ENCODE results near the gene CCDC81.
"Not testable (repeated sequence)": the region's sequence is repeated elsewhere in the genome, so short reads cannot be mapped to it uniquely, and the experiment has no call there.

Gene CCDC81

DNA sequence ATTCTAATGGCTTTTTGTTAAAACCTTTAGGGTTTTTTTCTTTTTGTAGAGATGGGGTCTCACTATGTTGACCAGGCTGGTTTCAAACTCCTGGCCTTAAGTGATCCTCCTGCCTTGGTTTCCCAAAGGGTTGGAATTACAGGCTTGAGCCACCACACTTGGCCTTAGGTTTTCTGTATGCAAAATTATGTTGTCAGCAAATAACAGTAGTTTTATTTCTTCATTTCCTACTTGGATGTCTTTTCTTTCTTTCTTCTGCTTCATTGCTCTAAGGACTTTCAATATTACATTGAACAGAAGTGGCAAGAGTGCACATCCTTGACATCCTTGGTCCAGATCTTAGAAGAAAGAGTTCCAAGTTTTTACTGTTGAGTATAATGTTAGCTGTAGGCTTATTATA lies 52.8 kb downstream of the CCDC81 start:
- Histone ChIP-seq H3K9me2 (replicated peaks; ENCODE audit: control insufficient read depth, low read length) (no peaks in the 10 kb centered on the region), H3F3A (ENCODE audit: control insufficient read depth, insufficient read depth) (no peaks in the 10 kb centered on the region), H3K4me1 (ENCODE audit: control insufficient read depth, low read length) (no peaks in the 10 kb centered on the region), H3K36me3 (ENCODE audit: control insufficient read depth, low read length) (no peaks in the 10 kb centered on the region), H3K79me2 (ENCODE audit: control insufficient read depth, low read length) (no peaks in the 10 kb centered on the region), H3K27me3 (ENCODE audit: control insufficient read depth, low read length) (0 out of 2 replicates have a peak, but pooled peaks cover 5% of the 10 kb centered on the region), H3K27ac (ENCODE audit: low read depth, low read length) (no peak overlapping the region), H3K4me2 (ENCODE audit: low read length) (no peak overlapping the region), H3K4me3 (ENCODE audit: low read length) (no peak overlapping the region), H3K9me3 (ENCODE audit: control insufficient read depth, insufficient read depth, low read length) (no peaks in the 10 kb centered on the region), H4K20me1 (ENCODE audit: control insufficient read depth, insufficient read depth, low read depth, low read length) (no peaks in the 10 kb centered on the region)
- TF ChIP-seq, protein P1, sequence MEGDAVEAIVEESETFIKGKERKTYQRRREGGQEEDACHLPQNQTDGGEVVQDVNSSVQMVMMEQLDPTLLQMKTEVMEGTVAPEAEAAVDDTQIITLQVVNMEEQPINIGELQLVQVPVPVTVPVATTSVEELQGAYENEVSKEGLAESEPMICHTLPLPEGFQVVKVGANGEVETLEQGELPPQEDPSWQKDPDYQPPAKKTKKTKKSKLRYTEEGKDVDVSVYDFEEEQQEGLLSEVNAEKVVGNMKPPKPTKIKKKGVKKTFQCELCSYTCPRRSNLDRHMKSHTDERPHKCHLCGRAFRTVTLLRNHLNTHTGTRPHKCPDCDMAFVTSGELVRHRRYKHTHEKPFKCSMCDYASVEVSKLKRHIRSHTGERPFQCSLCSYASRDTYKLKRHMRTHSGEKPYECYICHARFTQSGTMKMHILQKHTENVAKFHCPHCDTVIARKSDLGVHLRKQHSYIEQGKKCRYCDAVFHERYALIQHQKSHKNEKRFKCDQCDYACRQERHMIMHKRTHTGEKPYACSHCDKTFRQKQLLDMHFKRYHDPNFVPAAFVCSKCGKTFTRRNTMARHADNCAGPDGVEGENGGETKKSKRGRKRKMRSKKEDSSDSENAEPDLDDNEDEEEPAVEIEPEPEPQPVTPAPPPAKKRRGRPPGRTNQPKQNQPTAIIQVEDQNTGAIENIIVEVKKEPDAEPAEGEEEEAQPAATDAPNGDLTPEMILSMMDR (IDR thresholded peaks at IDR 0.05; ENCODE audit: low read depth, low read length, poor library complexity, severe bottlenecking) = no peak
- no peak for TF ChIP-seq EZH2phosphoT487 (IDR thresholded peaks at IDR 0.05; ENCODE audit: borderline replicate concordance, low read length)

DNA sequence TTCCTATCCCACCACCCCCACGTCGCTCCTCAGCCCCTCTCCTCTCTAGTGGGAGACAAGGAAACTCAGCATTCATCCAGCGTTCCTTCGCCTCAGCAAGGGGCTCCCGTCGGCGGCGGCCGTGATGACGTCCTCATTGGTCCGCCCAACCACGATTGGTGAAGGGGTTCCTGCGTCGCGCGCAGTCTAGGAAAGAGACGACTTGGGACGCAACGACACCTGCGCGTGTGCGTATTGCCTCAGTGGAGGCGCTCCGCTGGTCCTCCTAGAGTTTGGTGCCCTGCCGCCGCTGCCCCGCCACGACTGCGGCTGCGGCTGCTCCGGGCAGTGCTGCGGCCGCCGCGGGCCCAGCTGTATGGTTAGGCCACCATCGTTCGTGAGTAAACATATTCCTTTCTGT lies 56.6 kb downstream of the CCDC81 start:
- Histone ChIP-seq H3K4me2 (ENCODE audit: low read length) (no peak overlapping the region), H3K36me3 (ENCODE audit: control insufficient read depth, low read length) (no peaks in the 10 kb centered on the region)
- TF ChIP-seq, protein P1 (IDR thresholded peaks at IDR 0.05; ENCODE audit: low read depth, low read length, poor library complexity, severe bottlenecking) = no peak
- TF ChIP-seq EZH2phosphoT487 (IDR thresholded peaks at IDR 0.05; ENCODE audit: borderline replicate concordance, low read length) = no peak

DNA sequence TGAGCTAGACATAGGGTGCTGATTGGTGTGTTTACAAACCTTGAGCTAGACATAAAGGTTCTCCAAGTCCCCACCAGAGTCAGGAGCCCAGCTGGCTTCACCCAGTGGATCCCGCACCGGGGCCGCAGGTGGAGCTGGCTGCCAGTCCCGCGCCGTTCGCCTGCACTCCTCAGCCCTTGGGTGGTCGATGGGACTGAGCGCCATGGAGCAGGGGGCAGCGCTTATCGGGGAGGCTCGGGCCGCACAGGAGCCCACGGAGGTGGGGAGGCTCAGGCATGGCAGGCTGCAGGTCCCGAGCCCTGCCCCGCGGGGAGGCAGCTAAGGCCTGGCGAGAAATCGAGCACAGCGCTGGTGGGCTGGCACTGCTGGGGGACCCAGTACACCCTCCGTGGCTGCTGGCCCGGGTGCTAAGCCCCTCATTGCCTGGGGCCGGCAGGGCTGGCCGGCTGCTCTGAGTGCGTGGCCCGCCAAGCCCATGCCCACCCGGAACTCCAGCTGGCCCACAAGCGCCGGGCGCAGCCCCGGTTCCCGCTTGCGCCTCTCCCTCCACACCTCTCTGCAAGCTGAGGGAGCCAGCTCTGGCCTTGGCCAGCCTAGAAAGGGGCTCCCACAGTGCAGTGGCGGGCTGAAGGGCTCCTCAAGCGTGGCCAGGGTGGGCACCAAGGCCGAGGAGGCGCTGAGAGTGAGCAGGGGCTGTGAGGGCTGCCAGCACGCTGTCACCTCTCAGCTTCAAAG lies 58.8 kb downstream of the CCDC81 start:
- H3K79me2 ChIP-seq (ENCODE audit: control insufficient read depth, low read length) = not testable (repeated sequence)

More for the DNA sequence above, 56.6 kb downstream of the CCDC81 start:
- H3K4me1 ChIP-seq (ENCODE audit: control insufficient read depth, low read length) = no peaks in the 10 kb centered on the region
- H4K20me1 ChIP-seq (ENCODE audit: control insufficient read depth, insufficient read depth, low read depth, low read length) = no peaks in the 10 kb centered on the region
- no peaks in the 10 kb centered on the region for H3K79me2 ChIP-seq (ENCODE audit: control insufficient read depth, low read length)
- H3K27me3 ChIP-seq (ENCODE audit: control insufficient read depth, low read length) = 0 out of 2 replicates have a peak, but pooled peaks cover 5% of the 10 kb centered on the region
- no peak overlapping the region for H3K27ac ChIP-seq (ENCODE audit: low read depth, low read length)
- H3F3A ChIP-seq (ENCODE audit: control insufficient read depth, insufficient read depth) = no peaks in the 10 kb centered on the region
- H3K9me2 ChIP-seq (replicated peaks; ENCODE audit: control insufficient read depth, low read length) = no peaks in the 10 kb centered on the region
- H3K4me3 ChIP-seq (ENCODE audit: low read length) = no peak overlapping the region
- H3K9me3 ChIP-seq (ENCODE audit: control insufficient read depth, insufficient read depth, low read length) = no peaks in the 10 kb centered on the region

DNA sequence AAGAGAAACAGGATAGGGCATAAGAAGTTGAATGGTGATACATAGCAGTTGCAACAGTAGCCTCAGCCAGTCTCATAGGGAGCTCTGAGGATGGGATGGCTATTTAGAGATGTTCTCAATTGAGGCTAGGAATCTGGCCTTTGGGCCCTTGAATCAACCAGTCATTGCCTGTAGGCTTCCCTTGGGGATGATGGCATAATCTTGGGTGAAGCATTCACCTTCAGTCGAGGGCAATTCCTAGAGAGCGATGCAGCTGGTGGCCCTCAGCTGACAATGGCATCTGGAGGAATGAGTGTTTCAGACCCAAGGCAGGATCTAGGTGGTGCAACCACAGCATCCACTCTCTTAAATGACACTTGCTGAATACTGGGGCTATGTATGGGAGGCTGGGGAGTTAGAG lies 61.0 kb downstream of the CCDC81 start:
- Histone ChIP-seq H3K27me3 (ENCODE audit: control insufficient read depth, low read length) (0 out of 2 replicates have a peak, but pooled peaks cover 3% of the 10 kb centered on the region), H3K27ac (ENCODE audit: low read depth, low read length) (no peak overlapping the region), H3K9me3 (ENCODE audit: control insufficient read depth, insufficient read depth, low read length) (no peaks in the 10 kb centered on the region), H3K4me2 (ENCODE audit: low read length) (no peak overlapping the region), H3K79me2 (ENCODE audit: control insufficient read depth, low read length) (no peaks in the 10 kb centered on the region), H3K9me2 (replicated peaks; ENCODE audit: control insufficient read depth, low read length) (no peaks in the 10 kb centered on the region), H3F3A (ENCODE audit: control insufficient read depth, insufficient read depth) (no peaks in the 10 kb centered on the region), H3K4me1 (ENCODE audit: control insufficient read depth, low read length) (no peaks in the 10 kb centered on the region), H4K20me1 (ENCODE audit: control insufficient read depth, insufficient read depth, low read depth, low read length) (no peaks in the 10 kb centered on the region), H3K4me3 (ENCODE audit: low read length) (no peak overlapping the region), H3K36me3 (ENCODE audit: control insufficient read depth, low read length) (no peaks in the 10 kb centered on the region)
- TF ChIP-seq EZH2phosphoT487 (IDR thresholded peaks at IDR 0.05; ENCODE audit: borderline replicate concordance, low read length) = no peak
- TF ChIP-seq, protein P1 (IDR thresholded peaks at IDR 0.05; ENCODE audit: low read depth, low read length, poor library complexity, severe bottlenecking) = no peak

More for the DNA sequence above, 58.8 kb downstream of the CCDC81 start:
- not testable (repeated sequence) for H3K4me3 ChIP-seq (ENCODE audit: low read length); H3F3A ChIP-seq (ENCODE audit: control insufficient read depth, insufficient read depth); H3K9me3 ChIP-seq (ENCODE audit: control insufficient read depth, insufficient read depth, low read length); H3K27ac ChIP-seq (ENCODE audit: low read depth, low read length); H4K20me1 ChIP-seq (ENCODE audit: control insufficient read depth, insufficient read depth, low read depth, low read length); H3K36me3 ChIP-seq (ENCODE audit: control insufficient read depth, low read length); H3K27me3 ChIP-seq (ENCODE audit: control insufficient read depth, low read length); H3K4me1 ChIP-seq (ENCODE audit: control insufficient read depth, low read length); H3K9me2 ChIP-seq (replicated peaks; ENCODE audit: control insufficient read depth, low read length); H3K4me2 ChIP-seq (ENCODE audit: low read length)
